Endothelial cell of umbilical vein (primary cell): ENCODE data around the gene CALD1. TPM values are rescaled to one million over a fixed set of nuclear protein-coding genes. Genes with fewer than 3 reads are reported as not detected.
A peak's percentile ranks its signal among the peaks of the same experiment; 100 is the strongest.

ENCODE experiments used
- BruUV-seq: library from RNA; stranded (reverse); fragments of 400-500 nt; replicated peaks from 2 replicates; lab custom pipeline; 2021; lab: Mats Ljungman, UMichigan
- CTCF ChIA-PET: fragments of 300-600, 350-600 bp; sonication (Branson Sonifier 250); formaldehyde crosslinking; loops from one replicate; lab custom pipeline; 2021; ENCODE audit warnings: antibody characterized with exemption, inconsistent platforms; lab: Charles Lee
- POLR2A ChIA-PET: fragments of 300-600, 350-600 bp; sonication (Branson Sonifier 250); formaldehyde crosslinking; loops from one replicate; lab custom pipeline; 2021; ENCODE audit warnings: antibody characterized with exemption, inconsistent platforms; lab: Charles Lee
- DNase-seq: peaks from one replicate; pipeline ENCODE4 v3.0.0-alpha.2; 2011; ENCODE audit warnings: low read depth, low spot score
- FAIRE-seq: peaks from 2 replicates; lab custom pipeline; 2011; peaks lifted over from hg19 to GRCh38; lab: Jason Lieb, UNC
- H2AFZ ChIP-seq: 2 replicates; pipeline ENCODE4 v1.6.0; 2012; ENCODE audit warnings: low read depth, low read length, control low read depth, inconsistent platforms
- H3K27ac ChIP-seq: 2 replicates; pipeline ENCODE4 v1.5.1; 2011; ENCODE audit warnings: low read depth, mild to moderate bottlenecking, control low read depth, low read length, moderate library complexity; ENCODE audit not compliant: insufficient read depth
- H3K27me3 ChIP-seq, 2 experiments: 2 replicates each; pipeline versions ENCODE4 v1.6.0 to v1.6.1; 2011; ENCODE audit warnings: low read length in 2 of 2, mixed read lengths in 1 of 2; ENCODE audit not compliant: control insufficient read depth in 2 of 2, insufficient read depth in 2 of 2
- H3K36me3 ChIP-seq, 2 experiments: 2 replicates in 1 of 2; 3 replicates in 1 of 2; pipeline ENCODE4 v1.5.1; 2011; ENCODE audit warnings: low read length in 2 of 2, mild to moderate bottlenecking in 1 of 2, moderate library complexity in 1 of 2; ENCODE audit not compliant: control insufficient read depth in 2 of 2, insufficient read depth in 2 of 2; ENCODE audit errors: extremely low read depth in 1 of 2
- H3K4me1 ChIP-seq: 3 replicates; pipeline ENCODE4 v1.5.1; 2011; ENCODE audit warnings: mild to moderate bottlenecking, low read length; ENCODE audit not compliant: control insufficient read depth, insufficient read depth; ENCODE audit errors: extremely low read depth
- H3K4me2 ChIP-seq: 2 replicates; pipeline ENCODE4 v1.6.1; 2011; ENCODE audit warnings: low read length, control low read depth, mixed read lengths; ENCODE audit not compliant: insufficient read depth
- H3K4me3 ChIP-seq, 3 experiments: fragments of 200-600 bp in 1 of 3; sonication (generic), shearing (Covaris generic) in 1 of 3; replicated peaks in 1 of 3; 2 replicates each; pipeline ENCODE4 v1.5.1; 2011 to 2016; ENCODE audit warnings: control low read depth in 3 of 3, low read length in 3 of 3, mild to moderate bottlenecking in 2 of 3, inconsistent platforms in 1 of 3, low read depth in 1 of 3, moderate library complexity in 1 of 3; ENCODE audit not compliant: insufficient read depth in 1 of 3
- H3K79me2 ChIP-seq: 2 replicates; pipeline ENCODE4 v1.6.0; 2012; ENCODE audit warnings: low read length, inconsistent platforms; ENCODE audit not compliant: control insufficient read depth, insufficient read depth
- H3K9ac ChIP-seq: replicated peaks from 2 replicates; pipeline ENCODE3; 2011; ENCODE audit warnings: low read length, control low read depth; ENCODE audit not compliant: insufficient read depth; ENCODE audit errors: extremely low read depth
- H3K9me1 ChIP-seq: replicated peaks from 3 replicates; pipeline ENCODE4 v1.6.0; 2011; ENCODE audit warnings: mild to moderate bottlenecking, low read length; ENCODE audit not compliant: control insufficient read depth, insufficient read depth; ENCODE audit errors: extremely low read depth
- H3K9me3 ChIP-seq: replicated peaks from 2 replicates; pipeline ENCODE4 v1.5.1; 2012; ENCODE audit warnings: low read length, inconsistent platforms; ENCODE audit not compliant: control insufficient read depth, insufficient read depth
- H4K20me1 ChIP-seq: replicated peaks from 2 replicates; pipeline ENCODE3; 2011; ENCODE audit warnings: mild to moderate bottlenecking, low read length; ENCODE audit not compliant: control insufficient read depth, insufficient read depth; ENCODE audit errors: extremely low read depth
- EZH2 ChIP-seq: IDR thresholded peaks from 2 replicates; pipeline ENCODE4 v1.6.1; 2012; ENCODE audit warnings: borderline replicate concordance, low read depth, mild to moderate bottlenecking, moderate library complexity, low read length, inconsistent platforms; ENCODE audit not compliant: severe bottlenecking
- FOS ChIP-seq: IDR thresholded peaks from 2 replicates; pipeline ENCODE4 v1.6.1; 2011; ENCODE audit warnings: mild to moderate bottlenecking, low read length, moderate library complexity, borderline replicate concordance; ENCODE audit not compliant: insufficient read depth
- GATA2 ChIP-seq: IDR thresholded peaks from 2 replicates; pipeline ENCODE4 v1.7.0; 2011; ENCODE audit warnings: low read depth, mild to moderate bottlenecking, moderate library complexity, mixed read lengths, low read length; ENCODE audit not compliant: insufficient read length, insufficient read depth
- JUN ChIP-seq: IDR thresholded peaks from 2 replicates; pipeline ENCODE4 v1.6.1; 2011; ENCODE audit warnings: borderline replicate concordance, low read depth; ENCODE audit not compliant: insufficient read length, insufficient read depth
- MYC ChIP-seq: IDR thresholded peaks from one replicate; pipeline ENCODE4 v1.6.1; 2011; ENCODE audit warnings: mild to moderate bottlenecking, low read depth, low read length
- POLR2A ChIP-seq: IDR thresholded peaks from 2 replicates; pipeline ENCODE4 v1.6.1; 2012; ENCODE audit warnings: low read depth, mild to moderate bottlenecking, control low read depth, low read length
- POLR2AphosphoS5 ChIP-seq: IDR thresholded peaks from 2 replicates; pipeline ENCODE4 v1.6.1; 2012; ENCODE audit warnings: low read depth, mild to moderate bottlenecking, control low read depth, low read length, moderate library complexity; ENCODE audit not compliant: insufficient read depth
- dilution Hi-C: fragments of 300-500 bp; cut with MboI; formaldehyde crosslinking; loops from one replicate; pipeline ENCODE4 v1.15.0; 2019; ENCODE audit warnings: low sequenced_read_pairs; ENCODE audit not compliant: extremely low pct_ligation_motif_present
- intact Hi-C: fragments of 100-400 bp; cut with micrococcal nuclease; formaldehyde crosslinking; loops from one replicate; pipeline ENCODE4 v1.10.0; 2022
- polyA plus RNA-seq, 4 experiments: library from polyadenylated mRNA; depleted of rRNA in 3 of 4; stranded (reverse) in 3 of 4; unstranded in 1 of 4; fragments of >200 nt; gene quantifications; 2 replicates each; pipeline versions ENCODE4 v1.2.1 to v1.2.3, GENCODE V29; 2011 to 2012; ENCODE audit warnings: missing spikeins in 1 of 4
- total RNA-seq: library from RNA; stranded (reverse); gene quantifications from 2 replicates; pipeline ENCODE4 v1.2.3, GENCODE V29; 2021
- TF ChIP-seq, protein P1 (sequence below): IDR thresholded peaks from 2 replicates; pipeline ENCODE4 v1.6.1; 2011; ENCODE audit not compliant: insufficient read depth, insufficient read length
- TF ChIP-seq, protein P2 (sequence below), 2 donors: IDR thresholded peaks; 1 replicate in 1 of 2; 2 replicates in 1 of 2; pipeline ENCODE4 v1.5.1; 2011; ENCODE audit warnings: low read length in 2 of 2, mild to moderate bottlenecking in 2 of 2, moderate library complexity in 2 of 2, control low read depth in 1 of 2, inconsistent platforms in 1 of 2, low read depth in 1 of 2; ENCODE audit not compliant: insufficient read depth in 1 of 2; ENCODE audit errors: extremely low read depth in 1 of 2

The CALD1 gene
- total and polyA plus RNA-seq, 2 donors (not counting 3 experiments of a cell fraction or from before 2014, with no cell fraction given): 136 to 307 TPM

DNA sequence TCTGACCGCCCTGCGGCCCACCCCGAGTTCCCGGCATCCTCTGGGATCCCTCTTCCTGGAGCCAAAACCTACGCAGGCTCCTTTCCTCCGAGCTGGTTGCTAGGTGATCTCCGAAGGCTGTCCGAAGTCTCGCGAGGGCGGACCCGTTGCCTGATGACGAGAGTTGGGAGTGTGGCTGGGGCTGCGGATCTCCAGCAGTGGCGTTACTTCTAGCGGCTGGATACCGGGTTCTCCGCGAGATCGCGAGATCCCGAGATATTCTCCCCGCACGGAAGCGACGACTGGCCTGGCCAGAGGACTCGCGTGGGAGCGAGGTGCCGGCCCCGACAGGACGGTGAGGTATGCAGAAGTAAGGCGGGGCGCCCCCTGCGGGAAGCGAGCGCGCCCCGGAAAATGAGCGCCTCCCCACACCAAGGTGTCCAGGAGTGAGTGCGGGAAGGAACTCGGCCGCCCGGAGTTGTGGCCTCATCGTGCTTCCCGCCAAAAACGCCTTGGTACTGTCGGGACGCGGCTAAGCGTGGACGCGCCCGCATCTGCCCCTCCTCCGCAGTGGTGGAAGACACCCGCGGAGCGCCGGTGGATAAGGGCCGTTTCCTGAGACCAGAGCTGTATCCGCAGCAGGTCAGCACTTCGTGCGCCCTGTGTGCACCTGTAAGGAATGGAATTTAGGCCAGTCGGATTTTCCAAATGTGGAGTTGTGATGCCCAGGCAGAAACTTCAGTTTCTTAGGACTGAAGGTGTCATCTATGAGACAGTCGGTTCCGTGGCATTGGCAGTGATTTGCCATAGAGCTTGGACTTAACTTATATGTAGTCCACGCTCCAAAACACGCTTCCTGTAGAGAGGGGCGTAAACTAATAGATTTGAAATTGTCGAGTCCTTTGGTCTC, 207.2 kb downstream of the CALD1 start, which contains the start of gene AGBL3:
Gene AGBL3 (plus strand): TSS at position 146 of the 889 bp plus-strand sequence. CDS start 1,426 bp downstream, outside the sequence.
- no peaks in the 10 kb centered on the region for H3K27me3 ChIP-seq
- TF ChIP-seq POLR2AphosphoS5 (peak; percentile 46), POLR2A (peak; percentile 74), JUN (no peak), FOS (no peak), EZH2 (no peak), MYC (no peak), GATA2 (no peak)
- TF ChIP-seq, protein P1, sequence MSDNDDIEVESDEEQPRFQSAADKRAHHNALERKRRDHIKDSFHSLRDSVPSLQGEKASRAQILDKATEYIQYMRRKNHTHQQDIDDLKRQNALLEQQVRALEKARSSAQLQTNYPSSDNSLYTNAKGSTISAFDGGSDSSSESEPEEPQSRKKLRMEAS: peak; percentile 25
- TF ChIP-seq, protein P2, sequence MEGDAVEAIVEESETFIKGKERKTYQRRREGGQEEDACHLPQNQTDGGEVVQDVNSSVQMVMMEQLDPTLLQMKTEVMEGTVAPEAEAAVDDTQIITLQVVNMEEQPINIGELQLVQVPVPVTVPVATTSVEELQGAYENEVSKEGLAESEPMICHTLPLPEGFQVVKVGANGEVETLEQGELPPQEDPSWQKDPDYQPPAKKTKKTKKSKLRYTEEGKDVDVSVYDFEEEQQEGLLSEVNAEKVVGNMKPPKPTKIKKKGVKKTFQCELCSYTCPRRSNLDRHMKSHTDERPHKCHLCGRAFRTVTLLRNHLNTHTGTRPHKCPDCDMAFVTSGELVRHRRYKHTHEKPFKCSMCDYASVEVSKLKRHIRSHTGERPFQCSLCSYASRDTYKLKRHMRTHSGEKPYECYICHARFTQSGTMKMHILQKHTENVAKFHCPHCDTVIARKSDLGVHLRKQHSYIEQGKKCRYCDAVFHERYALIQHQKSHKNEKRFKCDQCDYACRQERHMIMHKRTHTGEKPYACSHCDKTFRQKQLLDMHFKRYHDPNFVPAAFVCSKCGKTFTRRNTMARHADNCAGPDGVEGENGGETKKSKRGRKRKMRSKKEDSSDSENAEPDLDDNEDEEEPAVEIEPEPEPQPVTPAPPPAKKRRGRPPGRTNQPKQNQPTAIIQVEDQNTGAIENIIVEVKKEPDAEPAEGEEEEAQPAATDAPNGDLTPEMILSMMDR (IDR thresholded peaks at IDR 0.05; ENCODE audit: extremely low read depth in 1 of 2, insufficient read depth in 1 of 2, low read depth in 1 of 2, low read length in 2 of 2): peak; percentile 49 to 67

More for the DNA sequence above, 207.2 kb downstream of the CALD1 start, which contains the start of gene AGBL3:
- peak within 1 kb of the TSS; percentile 73 to 99 (median 78) for H3K4me3 ChIP-seq
- peaks cover 0 to 4% of the 10 kb centered on the region in 2 experiments for H3K36me3 ChIP-seq
- no peaks in the 10 kb centered on the region for H3K9me3 ChIP-seq
- peaks cover 24% of the 10 kb centered on the region for H3K4me1 ChIP-seq
- CTCF ChIA-PET: interaction anchor here (0.6 to 3.1 kb wide), 14 partner anchors 10 to 381 kb away, joined by 3 to 45 read pairs (median 4); partner anchors contain the start of genes CYREN and TMEM140
- no peaks in the 10 kb centered on the region for H3K9me1 ChIP-seq
- H3K9ac ChIP-seq: peak within 1 kb of the TSS; percentile 86
- H3K79me2 ChIP-seq: peaks cover 15% of the 10 kb centered on the region
- H3K27ac ChIP-seq: peak within 1 kb of the TSS; percentile 81
- FAIRE-seq (peak; percentile 96), DNase-seq (peak; percentile 95)
- TSS peak; percentile 57 for BruUV-seq
- intact Hi-C loops: loop anchor here (1.0 to 5.0 kb wide), 5 partner anchors 111 to 224 kb away; partner anchors contain the start of genes CYREN and WDR91
- H3K4me2 ChIP-seq: peak within 1 kb of the TSS; percentile 99
- POLR2A ChIA-PET: interaction anchor here (0.6 kb wide), 1 partner anchor 39 kb away, joined by 6 read pairs; no protein-coding TSS in a partner anchor
- no peaks in the 10 kb centered on the region for H4K20me1 ChIP-seq
- dilution Hi-C loops: no loop called here
- peak within 1 kb of the TSS; percentile 92 for H2AFZ ChIP-seq
